ENCODE measurements around the gene S100A8. TPM values are rescaled to one million over a fixed set of nuclear protein-coding genes. Genes with fewer than 3 reads are reported as not detected.
A peak's percentile ranks its signal among the peaks of the same experiment; 100 is the strongest.

The S100A8 gene
- total RNA-seq, 3 donors from 2014 or later (not counting 1 experiment from before 2014, with no cell fraction given): 1.8 to 220 (median 75.8) TPM

GRCh38 chr1:153344718-153345025, 46.2 kb downstream of the S100A8 start:
- Mint-ChIP-seq H3K27me3 (ENCODE audit: low read depth in 2 of 2) (peaks cover 53 to 54% of the 10 kb centered on the region in 2 donors), H3K4me1 (peaks cover 17 to 20% of the 10 kb centered on the region in 2 donors), H3K9me3 (no peaks in the 10 kb centered on the region), H3K27ac (no peak overlapping the region), H3K36me3 (no peaks in the 10 kb centered on the region), H3K4me3 (no peak overlapping the region)
- H3K27me3 ChIP-seq (ENCODE audit: control insufficient read depth, insufficient read depth, low read length): peaks cover 5% of the 10 kb centered on the region
- H3K4me3 ChIP-seq (ENCODE audit: low read length): no peak overlapping the region
- 0% methylated on average over 2 of the region's 3 CpGs for WGBS (ENCODE audit: insufficient coverage)
- H3K4me1 ChIP-seq (ENCODE audit: control insufficient read depth, insufficient read depth, low read length): peaks cover 30% of the 10 kb centered on the region
- H3K9me3 ChIP-seq (ENCODE audit: control insufficient read depth, insufficient read depth, low read length): no peaks in the 10 kb centered on the region
- intact Hi-C loops (cut with micrococcal nuclease): no loop called here
- TF ChIP-seq CTCF (IDR thresholded peaks at IDR 0.05): no peak
- H3K27ac ChIP-seq (ENCODE audit: low read length): no peak overlapping the region
- H3K36me3 ChIP-seq (ENCODE audit: control insufficient read depth, insufficient read depth, low read length): no peaks in the 10 kb centered on the region
- ATAC-seq (peak in 1 of 3 donors; percentile 44), DNase-seq (no peak)

- Histone ChIP-seq H3K27ac (ENCODE audit: low read length) (no peak overlapping the region), H3K4me1 (ENCODE audit: control insufficient read depth, insufficient read depth, low read length) (peaks cover 30% of the 10 kb centered on the region), H3K27me3 (ENCODE audit: control insufficient read depth, insufficient read depth, low read length) (peaks cover 5% of the 10 kb centered on the region), H3K36me3 (ENCODE audit: control insufficient read depth, insufficient read depth, low read length) (no peaks in the 10 kb centered on the region), H3K9me3 (ENCODE audit: control insufficient read depth, insufficient read depth, low read length) (no peaks in the 10 kb centered on the region), H3K4me3 (ENCODE audit: low read length) (no peak overlapping the region)
- Mint-ChIP-seq H3K9me3 (no peaks in the 10 kb centered on the region), H3K4me3 (no peak overlapping the region), H3K27ac (no peak overlapping the region), H3K27me3 (ENCODE audit: low read depth in 2 of 2) (peaks cover 48 to 53% of the 10 kb centered on the region in 2 donors), H3K36me3 (no peaks in the 10 kb centered on the region), H3K4me1 (peaks cover 17 to 20% of the 10 kb centered on the region in 2 donors)
- ATAC-seq: no peak
- intact Hi-C loops (cut with micrococcal nuclease): no loop called here
- no peak for DNase-seq
- 56% methylated on average over 7 of the region's 9 CpGs for WGBS (ENCODE audit: insufficient coverage)
- no peak for TF ChIP-seq CTCF (IDR thresholded peaks at IDR 0.05)
Measured at GRCh38 chr1:153343811-153344717, 46.8 kb downstream of the S100A8 start.

- Histone ChIP-seq H3K36me3 (ENCODE audit: control insufficient read depth, insufficient read depth, low read length) (no peaks in the 10 kb centered on the region), H3K27me3 (ENCODE audit: control insufficient read depth, insufficient read depth, low read length) (peaks cover 5% of the 10 kb centered on the region), H3K9me3 (ENCODE audit: control insufficient read depth, insufficient read depth, low read length) (no peaks in the 10 kb centered on the region), H3K4me1 (ENCODE audit: control insufficient read depth, insufficient read depth, low read length) (peaks cover 30% of the 10 kb centered on the region), H3K4me3 (ENCODE audit: low read length) (no peak overlapping the region), H3K27ac (ENCODE audit: low read length) (no peak overlapping the region)
- TF ChIP-seq CTCF (IDR thresholded peaks at IDR 0.05): no peak
- Mint-ChIP-seq H3K4me1 (peaks cover 17 to 20% of the 10 kb centered on the region in 2 donors), H3K9me3 (no peaks in the 10 kb centered on the region), H3K4me3 (no peak overlapping the region), H3K27ac (no peak overlapping the region), H3K27me3 (ENCODE audit: low read depth in 2 of 2) (peaks cover 49 to 59% of the 10 kb centered on the region in 2 donors), H3K36me3 (no peaks in the 10 kb centered on the region)
- intact Hi-C loops (cut with micrococcal nuclease): no loop called here
- 31% methylated on average over 5 of the region's 5 CpGs for whole genome bisulfite sequencing (ENCODE audit: insufficient coverage)
- no peak for ATAC-seq
- no peak for DNase-seq
Measured at GRCh38 chr1:153343040-153343681, 47.7 kb downstream of the S100A8 start.
